Right lobe of liver (tissue), 4 donors: ENCODE results near the gene FAM110C.
"Not testable (repeated sequence)": the region's sequence is repeated elsewhere in the genome, so short reads cannot be mapped to it uniquely, and the experiment has no call there.

Experiments used
- POLR2A ChIP-seq: fragments of 450-650 bp; IDR thresholded peaks from one replicate; pipeline ENCODE4 v1.6.1; 2017; ENCODE audit warnings: antibody characterized with exemption, mild to moderate bottlenecking
- TF ChIP-seq, protein P1 (sequence below), 4 donors: fragments of 200-600 bp in 3 of 4; fragments of 450-650 bp in 1 of 4; IDR thresholded peaks; one replicate each; pipeline versions ENCODE4 v1.5.1 to v1.8.0; 2016 to 2022; ENCODE audit warnings: antibody characterized with exemption in 4 of 4, mild to moderate bottlenecking in 2 of 4
- donor health status: DM: no; HTN: no; CAD: no.
- donor health status: DM: no; HTN: no; CAD: no.
- donor health status: DM: no; HTN: yes; CAD: no.

DNA sequence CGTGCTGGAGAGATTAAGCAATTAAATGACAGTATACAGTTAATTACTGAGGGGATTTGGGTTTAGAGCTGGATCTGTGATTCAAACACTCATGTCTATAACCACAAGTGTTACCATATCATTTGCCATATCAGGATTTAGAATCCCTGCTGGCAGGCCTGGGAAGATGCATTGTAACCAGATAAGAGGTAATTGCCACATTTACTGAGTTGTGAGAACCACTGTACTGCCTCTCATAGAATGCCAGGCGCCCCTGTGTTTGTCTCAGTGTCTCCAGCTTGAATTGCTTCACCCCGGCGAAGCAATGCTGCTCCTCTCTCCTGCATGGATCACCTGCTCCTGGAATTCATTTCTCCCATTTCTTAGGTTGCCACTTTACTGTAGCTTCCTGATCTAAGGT is 21.7 kb downstream of the FAM110C start:
- TF ChIP-seq, protein P1, sequence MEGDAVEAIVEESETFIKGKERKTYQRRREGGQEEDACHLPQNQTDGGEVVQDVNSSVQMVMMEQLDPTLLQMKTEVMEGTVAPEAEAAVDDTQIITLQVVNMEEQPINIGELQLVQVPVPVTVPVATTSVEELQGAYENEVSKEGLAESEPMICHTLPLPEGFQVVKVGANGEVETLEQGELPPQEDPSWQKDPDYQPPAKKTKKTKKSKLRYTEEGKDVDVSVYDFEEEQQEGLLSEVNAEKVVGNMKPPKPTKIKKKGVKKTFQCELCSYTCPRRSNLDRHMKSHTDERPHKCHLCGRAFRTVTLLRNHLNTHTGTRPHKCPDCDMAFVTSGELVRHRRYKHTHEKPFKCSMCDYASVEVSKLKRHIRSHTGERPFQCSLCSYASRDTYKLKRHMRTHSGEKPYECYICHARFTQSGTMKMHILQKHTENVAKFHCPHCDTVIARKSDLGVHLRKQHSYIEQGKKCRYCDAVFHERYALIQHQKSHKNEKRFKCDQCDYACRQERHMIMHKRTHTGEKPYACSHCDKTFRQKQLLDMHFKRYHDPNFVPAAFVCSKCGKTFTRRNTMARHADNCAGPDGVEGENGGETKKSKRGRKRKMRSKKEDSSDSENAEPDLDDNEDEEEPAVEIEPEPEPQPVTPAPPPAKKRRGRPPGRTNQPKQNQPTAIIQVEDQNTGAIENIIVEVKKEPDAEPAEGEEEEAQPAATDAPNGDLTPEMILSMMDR (IDR thresholded peaks at IDR 0.05): not testable (repeated sequence)
- TF ChIP-seq POLR2A: not testable (repeated sequence)
